H1 (cell line): Measurements from ENCODE around the gene NFKBIL1. TPM values are rescaled to one million over a fixed set of nuclear protein-coding genes. Genes with fewer than 3 reads are reported as not detected.

ENCODE experiments used
- CTCF ChIA-PET: fragments of 300-600 bp; sonication (Branson Sonifier 250); formaldehyde crosslinking; loops from one replicate; lab custom pipeline; 2021; ENCODE audit not compliant: partially characterized antibody; lab: Charles Lee
- POLR2A ChIA-PET: fragments of 300-600 bp; sonication (Branson Sonifier 250); formaldehyde crosslinking; loops from one replicate; lab custom pipeline; 2021; ENCODE audit warnings: inconsistent platforms; ENCODE audit not compliant: partially characterized antibody; lab: Charles Lee
- DNase-seq, 2 experiments: peaks; one replicate each; pipeline versions ENCODE4 v3.0.0 to v3.0.0-alpha.2; 2010 to 2022; ENCODE audit warnings: low spot score in 2 of 2, low read depth in 1 of 2, mixed read lengths in 1 of 2
- FAIRE-seq: peaks from 2 replicates; lab custom pipeline; 2011; peaks lifted over from hg19 to GRCh38; lab: Jason Lieb, UNC
- H2AFZ ChIP-seq: 2 replicates; pipeline ENCODE4 v1.8.1; 2012; ENCODE audit warnings: low read length, inconsistent platforms
- H2AK5ac ChIP-seq: 2 replicates; pipeline ENCODE4 v1.6.1; 2013; ENCODE audit warnings: low read depth, low read length
- H2BK120ac ChIP-seq: replicated peaks from 2 replicates; pipeline ENCODE3; 2013; ENCODE audit warnings: low read depth, low read length, inconsistent platforms
- H2BK12ac ChIP-seq: 2 replicates; pipeline ENCODE4 v1.6.1; 2013; ENCODE audit warnings: low read depth, low read length
- H2BK15ac ChIP-seq: 2 replicates; pipeline ENCODE4 v1.6.1; 2013; ENCODE audit warnings: low read length
- H2BK20ac ChIP-seq: 2 replicates; pipeline ENCODE4 v1.6.1; 2013; ENCODE audit warnings: low read length
- H2BK5ac ChIP-seq: 2 replicates; pipeline ENCODE4 v1.6.1; 2013; ENCODE audit warnings: low read depth, low read length
- H3K14ac ChIP-seq: 2 replicates; pipeline ENCODE4 v1.6.1; 2013; ENCODE audit warnings: inconsistent platforms; ENCODE audit not compliant: insufficient read length
- H3K18ac ChIP-seq: 2 replicates; pipeline ENCODE4 v1.6.1; 2013; ENCODE audit warnings: low read length; ENCODE audit errors: extremely low read depth
- H3K23ac ChIP-seq: 2 replicates; pipeline ENCODE4 v1.6.1; 2013; ENCODE audit warnings: inconsistent platforms; ENCODE audit not compliant: insufficient read length
- H3K23me2 ChIP-seq: 2 replicates; pipeline ENCODE4 v1.6.1; 2013; ENCODE audit warnings: low read depth, low read length
- H3K27ac ChIP-seq: 2 replicates; pipeline ENCODE4 v1.6.1; 2011; ENCODE audit warnings: low read depth, low read length, inconsistent platforms
- H3K27me3 ChIP-seq, 4 experiments: replicated peaks in 1 of 4; 1 replicate in 1 of 4; 2 replicates in 3 of 4; pipeline versions ENCODE4 v1.6.1 to v1.8.1; 2011 to 2013; ENCODE audit warnings: low read length in 3 of 4, mild to moderate bottlenecking in 3 of 4, inconsistent platforms in 2 of 4, mixed read lengths in 2 of 4, moderate library complexity in 1 of 4; ENCODE audit not compliant: control insufficient read depth in 3 of 4, insufficient read depth in 3 of 4; ENCODE audit errors: extremely low read depth in 1 of 4
- H3K36me3 ChIP-seq, 4 experiments: 2 replicates each; pipeline versions ENCODE4 v1.6.1 to v1.8.1; 2011 to 2013; ENCODE audit warnings: mild to moderate bottlenecking in 4 of 4, low read length in 3 of 4, moderate library complexity in 2 of 4, control low read depth in 1 of 4, inconsistent platforms in 1 of 4; ENCODE audit not compliant: insufficient read depth in 4 of 4, control insufficient read depth in 2 of 4
- H3K4ac ChIP-seq: replicated peaks from 2 replicates; pipeline ENCODE3; 2013; ENCODE audit warnings: low read length, low read depth, mixed read lengths, inconsistent platforms; ENCODE audit not compliant: insufficient read length
- H3K4me1 ChIP-seq, 4 experiments: replicated peaks in 1 of 4; 1 replicate in 1 of 4; 2 replicates in 3 of 4; pipeline versions ENCODE4 v1.6.1 to v1.8.1; 2011 to 2013; ENCODE audit warnings: low read length in 3 of 4, inconsistent platforms in 2 of 4, mixed read lengths in 1 of 4; ENCODE audit not compliant: insufficient read depth in 4 of 4, control insufficient read depth in 3 of 4
- H3K4me2 ChIP-seq, 2 experiments: 2 replicates each; pipeline versions ENCODE4 v1.6.1 to v1.8.1; 2011 to 2013; ENCODE audit warnings: low read depth in 2 of 2, low read length in 2 of 2, control low read depth in 1 of 2, inconsistent platforms in 1 of 2, mild to moderate bottlenecking in 1 of 2; ENCODE audit not compliant: insufficient read depth in 1 of 2
- H3K4me3 ChIP-seq, 4 experiments: fragments of 200-600, 300-600 bp in 1 of 4; sonication (generic), shearing (Covaris generic), sonication (Bioruptor Twin) in 1 of 4; 2 replicates each; pipeline versions ENCODE4 v1.5.1 to v1.8.1; 2011 to 2016; ENCODE audit warnings: low read length in 4 of 4, low read depth in 3 of 4, control low read depth in 2 of 4, inconsistent platforms in 2 of 4, mild to moderate bottlenecking in 2 of 4, mixed read lengths in 1 of 4, moderate library complexity in 1 of 4; ENCODE audit not compliant: insufficient read depth in 2 of 4; ENCODE audit errors: extremely low read depth in 1 of 4
- H3K56ac ChIP-seq: replicated peaks from 2 replicates; pipeline ENCODE3; 2013; ENCODE audit warnings: low read depth, mild to moderate bottlenecking, mixed read lengths, low read length, inconsistent platforms; ENCODE audit not compliant: insufficient read length
- H3K79me1 ChIP-seq: 2 replicates; pipeline ENCODE4 v1.6.1; 2013; ENCODE audit warnings: low read depth, low read length, control low read depth
- H3K79me2 ChIP-seq, 2 experiments: 2 replicates each; pipeline versions ENCODE4 v1.6.1 to v1.8.1; 2012 to 2013; ENCODE audit warnings: low read length in 2 of 2, mild to moderate bottlenecking in 2 of 2, inconsistent platforms in 1 of 2; ENCODE audit not compliant: insufficient read depth in 2 of 2, control insufficient read depth in 1 of 2
- H3K9ac ChIP-seq, 4 experiments: replicated peaks in 1 of 4; 1 replicate in 1 of 4; 2 replicates in 3 of 4; pipeline versions ENCODE4 v1.6.1 to v1.8.1; 2011 to 2013; ENCODE audit warnings: low read depth in 3 of 4, low read length in 3 of 4, control low read depth in 2 of 4, mild to moderate bottlenecking in 2 of 4, moderate library complexity in 2 of 4, inconsistent platforms in 1 of 4; ENCODE audit errors: extremely low read depth in 1 of 4
- H3K9me3 ChIP-seq, 2 experiments: 2 replicates each; pipeline versions ENCODE4 v1.6.1 to v1.8.1; 2012 to 2013; ENCODE audit warnings: mild to moderate bottlenecking in 2 of 2, moderate library complexity in 2 of 2, control low read depth in 1 of 2, inconsistent platforms in 1 of 2, low read depth in 1 of 2, low read length in 1 of 2, mixed read lengths in 1 of 2; ENCODE audit not compliant: insufficient read depth in 2 of 2
- H4K20me1 ChIP-seq, 2 experiments: replicated peaks in 1 of 2; 2 replicates each; pipeline versions ENCODE3 to v1.8.1; 2011 to 2013; ENCODE audit warnings: inconsistent platforms in 2 of 2, low read length in 2 of 2, mild to moderate bottlenecking in 1 of 2; ENCODE audit not compliant: insufficient read depth in 2 of 2, control insufficient read depth in 1 of 2
- H4K5ac ChIP-seq: 2 replicates; pipeline ENCODE4 v1.6.1; 2013; ENCODE audit warnings: low read length, low read depth, mixed read lengths, inconsistent platforms; ENCODE audit not compliant: insufficient read length
- H4K8ac ChIP-seq: 2 replicates; pipeline ENCODE4 v1.8.0; 2013; ENCODE audit warnings: mild to moderate bottlenecking, moderate library complexity, low read length, inconsistent platforms; ENCODE audit not compliant: insufficient read depth; ENCODE audit errors: extremely low read depth
- H4K91ac ChIP-seq: replicated peaks from 2 replicates; pipeline ENCODE3; 2013; ENCODE audit warnings: low read length, mixed read lengths, inconsistent platforms; ENCODE audit not compliant: insufficient read length
- EGR1 ChIP-seq: IDR thresholded peaks from 2 replicates; pipeline ENCODE4 v1.6.1; 2011; ENCODE audit warnings: low read depth, low read length, borderline replicate concordance
- JUND ChIP-seq: IDR thresholded peaks from 2 replicates; pipeline ENCODE4 v1.6.1; 2011; ENCODE audit warnings: mild to moderate bottlenecking, improper control_type of control experiment, low read length
- PHF8 ChIP-seq: fragments of 200-600 bp; sonication (generic); conservative IDR thresholded peaks from 2 replicates; pipeline ENCODE4 v1.7.1; 2012; ENCODE audit warnings: low read depth, mild to moderate bottlenecking, inconsistent platforms, low read length, moderate library complexity
- SIX5 ChIP-seq: IDR thresholded peaks from 2 replicates; pipeline ENCODE4 v1.6.1; 2011; ENCODE audit warnings: mild to moderate bottlenecking, low read depth, low read length
- WGBS, 2 experiments: shearing (Covaris generic) in 1 of 2; methylation state at CpG; one replicate each; pipeline versions ENCODE4 v1.1.6 to v1.1.7; 2013 to 2015; ENCODE audit warnings: low lambda C conversion rate in 2 of 2, mixed read lengths in 2 of 2, inconsistent platforms in 1 of 2, low coverage in 1 of 2, missing lambda C conversion rate in 1 of 2; ENCODE audit not compliant: insufficient replicate concordance in 2 of 2, insufficient coverage in 1 of 2, insufficient read length in 1 of 2; ENCODE audit errors: extremely low coverage in 1 of 2, missing lambda C conversion rate in 1 of 2; 5-methylcytosine and 5-hydroxymethylcytosine counted together
- polyA plus RNA-seq, 7 experiments: library from polyadenylated mRNA; depleted of rRNA in 3 of 7; stranded (reverse) in 5 of 7; unstranded in 2 of 7; fragments of >200 nt in 5 of 7; fragments of 200-250 nt in 2 of 7; gene quantifications; 1 replicate in 5 of 7; 2 replicates in 1 of 7; 4 replicates in 1 of 7; pipeline versions ENCODE4 v1.2.1 to v1.2.3, GENCODE V29; 2011 to 2013; ENCODE audit warnings: missing spikeins in 2 of 7, mixed read lengths in 2 of 7
- total RNA-seq: library from RNA; stranded (reverse); fragmentation: NEBNext Ultra II Directional; extraction: Animal tissue kit (Norgen Biotek cat#: 25700); gene quantifications from 2 replicates; pipeline ENCODE4 v1.2.1, GENCODE V29; 2021

Gene NFKBIL1
- total and polyA plus RNA-seq, 2 of the 8 experiments (the other 6 are each of a cell fraction or from before 2014, with no cell fraction given), result 7.5 to 11.2 TPM

GRCh38 chr6:31540640-31541039, 6.8 kb upstream of the NFKBIL1 start:
- H3K79me1 ChIP-seq, result no peaks in the 10 kb centered on the region; the same call in 1 of the 2 replicates
- H4K20me1 ChIP-seq, result peaks cover 27 to 29% of the 10 kb centered on the region in 2 experiments
- no peaks in the 10 kb centered on the region for H3K9me3 ChIP-seq
- peak overlapping the region; percentile 100; the same call in 1 of the 2 replicates for H2BK5ac ChIP-seq
- peaks cover 2 to 14% (median 8%) of the 10 kb centered on the region in 4 experiments; a peak in 5 of 7 replicates for H3K4me1 ChIP-seq
- H2BK20ac ChIP-seq, result no peak overlapping the region
- no peak overlapping the region for H3K14ac ChIP-seq
- no peaks in the 10 kb centered on the region for H3K27me3 ChIP-seq
- no peak overlapping the region for H4K91ac ChIP-seq
- H2BK12ac ChIP-seq, result no peak overlapping the region
- H2BK15ac ChIP-seq, result no peak overlapping the region
- H2AFZ ChIP-seq, result no peak overlapping the region
- ChIA-PET POLR2A (interaction anchor here (1.1 to 18.4 kb wide), 32 partner anchors 8 to 287 kb away, joined by 3 to 428 read pairs (median 13); partner anchors contain the start of genes AIF1, BAG6, C6orf47 and CSNK2B), CTCF (interaction anchor here (0.6 to 24.7 kb wide), 4 partner anchors 10 to 61 kb away, joined by 3 to 613 read pairs (median 8); partner anchors contain the start of gene NCR3)
- no peak overlapping the region for H3K23ac ChIP-seq
- H2BK120ac ChIP-seq, result no peak overlapping the region
- peaks cover 33 to 49% (median 45%) of the 10 kb centered on the region in 4 experiments for H3K36me3 ChIP-seq
- peaks cover 34 to 64% of the 10 kb centered on the region in 2 experiments for H3K79me2 ChIP-seq
- H3K4ac ChIP-seq, result no peak overlapping the region
- H3K4me2 ChIP-seq, result peak overlapping the region; percentile 71 to 86
- H3K4me3 ChIP-seq, result peak overlapping the region; percentile 75 to 99 (median 97)
- no peak overlapping the region for H3K56ac ChIP-seq
- no peak overlapping the region for H4K8ac ChIP-seq
- no peak overlapping the region; the same call in 1 of the 2 replicates for H3K18ac ChIP-seq
- TF ChIP-seq EGR1 (no peak), JUND (no peak), SIX5 (no peak), PHF8 (0 out of 2 replicates have a peak, but pooled peaks have one; percentile 17)
- H4K5ac ChIP-seq, result no peak overlapping the region
- H3K27ac ChIP-seq, result peak overlapping the region; percentile 99
- H2AK5ac ChIP-seq, result peak overlapping the region; percentile 99; the same call in 1 of the 2 replicates
- peaks cover 5% of the 10 kb centered on the region for H3K23me2 ChIP-seq
- DNase-seq, result no peak
- peak overlapping the region; percentile 97 to 100 (median 98) for H3K9ac ChIP-seq
- FAIRE-seq, result no peak
- 32% methylated on average over 4 of the region's 4 CpGs; no CpG with 5 or more reads in 1 of the 2 experiments for WGBS, 2 experiments
